GF-D8 (cell line): ENCODE results near the gene RELN.
"Not testable (repeated sequence)": the region's sequence is repeated elsewhere in the genome, so short reads cannot be mapped to it uniquely, and the experiment has no call there.

ENCODE experiments used
- DNase-seq: peaks from one replicate; lab custom pipeline; 2025; lab: John Stamatoyannopoulos, UW

RELN gene

GRCh38 chr7:103564416-103564815, 425.0 kb downstream of the RELN start:
- DNase-seq: no peak

- DNase-seq: no peak
Observed at GRCh38 chr7:103560136-103560535, 429.3 kb downstream of the RELN start.

- no peak for DNase-seq
Observed at GRCh38 chr7:103551016-103551415, 438.4 kb downstream of the RELN start.

- no peak for DNase-seq
Observed at GRCh38 chr7:103549786-103550185, 439.7 kb downstream of the RELN start.

GRCh38 chr7:103547451-103548284, 441.8 kb downstream of the RELN start:
- DNase-seq: no peak

- no peak for DNase-seq
Observed at GRCh38 chr7:103542470-103542869, 447.0 kb downstream of the RELN start.

GRCh38 chr7:103541947-103542346, 447.5 kb downstream of the RELN start:
- DNase-seq: no peak

- no peak for DNase-seq
Observed at GRCh38 chr7:103541026-103541425, 448.4 kb downstream of the RELN start.

GRCh38 chr7:103540338-103540737, 449.1 kb downstream of the RELN start:
- no peak for DNase-seq

GRCh38 chr7:103539875-103540274, 449.6 kb downstream of the RELN start:
- DNase-seq: no peak

- DNase-seq: no peak
Observed at GRCh38 chr7:103538964-103539709, 450.3 kb downstream of the RELN start.

- no peak for DNase-seq
Observed at GRCh38 chr7:103533761-103534160, 455.7 kb downstream of the RELN start.

- DNase-seq: no peak
Observed at GRCh38 chr7:103532955-103533354, 456.5 kb downstream of the RELN start.

- DNase-seq: no peak
Observed at GRCh38 chr7:103528152-103528551, 461.3 kb downstream of the RELN start.

- DNase-seq: no peak
Observed at GRCh38 chr7:103525937-103526336, 463.5 kb downstream of the RELN start.

- DNase-seq: no peak
Observed at GRCh38 chr7:103524042-103524907, 465.2 kb downstream of the RELN start.

- no peak for DNase-seq
Observed at GRCh38 chr7:103521937-103522336, 467.5 kb downstream of the RELN start.

GRCh38 chr7:103504505-103505135, 484.8 kb downstream of the RELN start:
- DNase-seq: no peak

GRCh38 chr7:103501206-103501605, 488.3 kb downstream of the RELN start:
- DNase-seq: no peak

GRCh38 chr7:103499976-103500375, 489.5 kb downstream of the RELN start:
- no peak for DNase-seq

GRCh38 chr7:103487419-103487818, 502.0 kb downstream of the RELN start:
- no peak for DNase-seq

- not testable (repeated sequence) for DNase-seq
Observed at GRCh38 chr7:103486873-103487272, 502.6 kb downstream of the RELN start.
